Colonic mucosa (tissue), 4 donors: ENCODE data around the gene CDCA3. TPM values are rescaled to one million over a fixed set of nuclear protein-coding genes. Genes with fewer than 3 reads are reported as not detected.

Experiments used
- DNase-seq: peaks from one replicate; pipeline ENCODE4 v3.0.0-alpha.2; 2020
- H3K27ac ChIP-seq: fragments of 200-600 bp; one replicate; pipeline ENCODE4 v1.8.0; 2021
- H3K27me3 ChIP-seq: fragments of 200-600 bp; one replicate; pipeline ENCODE4 v1.8.0; 2021
- H3K36me3 ChIP-seq: fragments of 200-600 bp; one replicate; pipeline ENCODE4 v1.8.0; 2021
- H3K4me1 ChIP-seq: fragments of 200-600 bp; one replicate; pipeline ENCODE4 v1.8.0; 2021; ENCODE audit warnings: mild to moderate bottlenecking
- H3K4me3 ChIP-seq: fragments of 200-600 bp; one replicate; pipeline ENCODE4 v1.8.0; 2021
- H3K9ac ChIP-seq, 2 donors: one replicate each; pipeline ENCODE4 v1.7.0; 2013; ENCODE audit warnings: control low read depth in 2 of 2, low read depth in 2 of 2, low read length in 2 of 2
- H3K9me3 ChIP-seq: fragments of 200-600 bp; one replicate; pipeline ENCODE4 v1.8.0; 2021
- CTCF ChIP-seq: fragments of 200-600 bp; IDR thresholded peaks from one replicate; pipeline ENCODE4 v1.8.0; 2022; ENCODE audit warnings: antibody characterized with exemption, mild to moderate bottlenecking
- intact Hi-C: fragments of 100-400 bp; cut with DNase I; formaldehyde crosslinking; loops from one replicate; pipeline ENCODE4 v1.14.1; 2022
- total RNA-seq, 2 donors: library from RNA; stranded (reverse); fragmentation: NEBNext Ultra II Directional in 1 of 2; extraction: Animal tissue kit (Norgen Biotek cat#: 25700) in 1 of 2; gene quantifications; one replicate each; pipeline ENCODE4 v1.2.1, GENCODE V29; 2021
- donor health status: healthy.
- donor health status: DM: no; HTN: no; CAD: no.
- donor health status: DM: no; HTN: no; CAD: no.

Gene CDCA3
- total RNA-seq, 2 donors from 2014 or later = 11.4 to 63.7 TPM

GRCh38 chr12:6846316-6846869 is 4.7 kb downstream of the CDCA3 start:
- Histone ChIP-seq H3K27ac (no peak overlapping the region), H3K36me3 (no peaks in the 10 kb centered on the region), H3K4me1 (peaks cover 3% of the 10 kb centered on the region), H3K9ac (no peak overlapping the region), H3K27me3 (no peaks in the 10 kb centered on the region), H3K4me3 (no peak overlapping the region), H3K9me3 (no peaks in the 10 kb centered on the region)
- DNase-seq = no peak
- TF ChIP-seq CTCF = no peak
- intact Hi-C loops = no loop called here

GRCh38 chr12:6845395-6845794 is 5.7 kb downstream of the CDCA3 start:
- no peaks in the 10 kb centered on the region for H3K36me3 ChIP-seq
- no peaks in the 10 kb centered on the region for H3K27me3 ChIP-seq
- intact Hi-C loops = no loop called here
- no peaks in the 10 kb centered on the region for H3K9me3 ChIP-seq
- H3K4me3 ChIP-seq = no peak overlapping the region
- no peak for DNase-seq
- no peak overlapping the region for H3K27ac ChIP-seq
- peaks cover 3% of the 10 kb centered on the region for H3K4me1 ChIP-seq
- no peak overlapping the region for H3K9ac ChIP-seq
- no peak for TF ChIP-seq CTCF

GRCh38 chr12:6843118-6843902 is 7.8 kb downstream of the CDCA3 start:
- DNase-seq = no peak
- Histone ChIP-seq H3K36me3 (no peaks in the 10 kb centered on the region), H3K4me3 (no peak overlapping the region), H3K27me3 (no peaks in the 10 kb centered on the region), H3K27ac (no peak overlapping the region), H3K9me3 (no peaks in the 10 kb centered on the region), H3K9ac (no peak overlapping the region), H3K4me1 (no peaks in the 10 kb centered on the region)
- intact Hi-C loops = no loop called here
- no peak for TF ChIP-seq CTCF

GRCh38 chr12:6842075-6842474 is 9.0 kb downstream of the CDCA3 start:
- no peak overlapping the region for H3K4me3 ChIP-seq
- no peak for TF ChIP-seq CTCF
- intact Hi-C loops = no loop called here
- no peaks in the 10 kb centered on the region for H3K4me1 ChIP-seq
- no peaks in the 10 kb centered on the region for H3K27me3 ChIP-seq
- H3K9me3 ChIP-seq = no peaks in the 10 kb centered on the region
- H3K27ac ChIP-seq = no peak overlapping the region
- no peaks in the 10 kb centered on the region for H3K36me3 ChIP-seq
- no peak overlapping the region for H3K9ac ChIP-seq
- DNase-seq = no peak

- no peak for TF ChIP-seq CTCF
- DNase-seq = no peak
- no peak within 1 kb of the TSS for H3K27ac ChIP-seq
- no peaks in the 10 kb centered on the region for H3K4me1 ChIP-seq
- no peaks in the 10 kb centered on the region for H3K27me3 ChIP-seq
- no peak within 1 kb of the TSS for H3K4me3 ChIP-seq
- H3K9ac ChIP-seq = peak within 1 kb of the TSS in 1 of 2 donors; percentile 24
- H3K9me3 ChIP-seq = no peaks in the 10 kb centered on the region
- intact Hi-C loops = no loop called here
- H3K36me3 ChIP-seq = no peaks in the 10 kb centered on the region
Measured at GRCh38 chr12:6840761-6841515, 10.1 kb downstream of the CDCA3 start, which contains the start of gene GNB3. Gene GNB3 (plus strand): TSS chr12:6840925. CDS start chr12:6841288, 363 bp downstream.
